Renal pelvis (tissue), 4 donors: Measurements from ENCODE around the gene EMILIN2. TPM values are rescaled to one million over a fixed set of nuclear protein-coding genes. Genes with fewer than 3 reads are reported as not detected.

Experiments
- DNase-seq: peaks from one replicate; pipeline ENCODE4 v3.0.0-alpha.2; 2013
- polyA plus RNA-seq, 3 donors: library from polyadenylated mRNA; unstranded; fragments of 120-200 nt; gene quantifications; one replicate each; pipeline ENCODE4 v1.2.1, GENCODE V29; 2013; ENCODE audit not compliant: insufficient read length in 3 of 3

EMILIN2 gene
- polyA plus RNA-seq, 3 donors, result 9.3 to 40.9 (median 14.5) TPM

DNA sequence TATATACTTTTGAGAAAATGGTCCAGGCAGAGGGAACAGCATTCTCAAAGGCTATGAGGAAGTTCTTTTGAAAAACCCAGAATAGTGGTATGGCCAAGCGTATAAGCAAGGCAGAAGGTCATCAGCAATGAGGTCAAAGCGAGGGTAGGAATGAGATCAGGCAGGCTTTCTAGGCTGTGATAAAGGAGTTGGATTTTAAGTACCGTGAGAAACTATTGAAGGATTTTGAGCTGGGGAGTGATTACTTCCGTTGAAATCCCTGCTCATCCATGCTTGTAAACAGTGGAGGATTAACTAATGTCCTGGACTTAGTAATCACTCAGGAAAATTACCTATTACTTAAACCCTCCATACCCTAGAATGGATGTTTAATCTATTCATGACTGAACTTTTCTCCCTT lies 50.2 kb downstream of the EMILIN2 start:
- DNase-seq, result no peak

DNA sequence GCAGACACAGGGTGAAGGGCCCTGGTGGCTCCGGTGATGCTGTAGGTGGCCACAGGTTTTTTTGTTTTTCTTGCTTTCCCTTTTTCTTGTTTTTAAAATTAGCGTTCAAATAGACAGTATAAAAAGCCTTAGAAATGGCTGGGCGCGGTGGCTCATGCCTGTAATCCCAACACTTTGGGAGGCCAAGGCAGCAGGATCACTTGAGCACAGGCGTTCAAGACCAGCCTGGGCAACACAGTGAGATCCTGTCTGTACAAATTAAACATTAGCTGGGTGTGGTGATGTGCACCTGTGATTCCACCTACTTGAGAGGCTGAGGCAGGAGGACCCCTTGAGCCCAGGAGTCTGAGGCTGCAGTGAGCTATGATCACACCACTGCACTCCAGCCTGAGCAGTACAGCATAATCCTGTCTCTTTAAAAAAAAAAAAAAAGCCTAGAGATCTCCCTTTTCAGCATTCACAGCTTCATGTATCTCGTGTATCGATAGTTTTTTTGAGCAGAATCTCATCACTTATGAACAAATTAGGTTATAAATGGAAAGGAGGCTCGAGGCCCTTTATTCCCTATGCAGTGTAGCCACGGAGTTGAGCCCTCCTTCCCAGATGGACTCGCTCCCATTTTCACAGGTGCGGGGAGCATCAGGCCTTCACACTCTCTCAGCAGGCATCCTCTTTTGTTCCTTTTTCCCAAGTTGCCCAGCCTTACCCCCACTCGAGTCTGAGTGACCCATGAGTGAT lies 50.8 kb downstream of the EMILIN2 start:
- no peak for DNase-seq

DNA sequence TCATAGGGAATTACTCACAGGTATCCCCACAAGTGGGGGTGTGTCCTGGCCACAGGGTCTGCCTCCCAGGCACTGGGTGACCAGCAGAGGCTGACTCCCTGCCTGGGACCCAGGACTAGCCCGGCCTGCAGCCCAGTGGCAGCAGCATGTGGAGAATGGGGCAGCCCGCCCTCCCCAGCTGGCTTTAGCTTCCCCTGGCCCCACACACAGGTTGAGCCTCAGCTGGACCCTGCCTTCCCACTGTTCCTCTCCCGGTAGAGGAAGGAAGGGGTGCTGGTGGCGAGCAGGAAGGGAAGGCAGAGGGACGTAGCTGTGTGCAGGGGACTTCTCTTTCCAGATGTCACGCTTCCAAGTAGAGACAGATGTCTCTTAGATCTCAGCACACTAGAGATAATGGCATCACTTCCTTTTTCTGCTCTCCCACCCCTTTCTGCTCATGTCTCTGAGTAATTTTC lies 51.4 kb downstream of the EMILIN2 start:
- no peak for DNase-seq

DNA sequence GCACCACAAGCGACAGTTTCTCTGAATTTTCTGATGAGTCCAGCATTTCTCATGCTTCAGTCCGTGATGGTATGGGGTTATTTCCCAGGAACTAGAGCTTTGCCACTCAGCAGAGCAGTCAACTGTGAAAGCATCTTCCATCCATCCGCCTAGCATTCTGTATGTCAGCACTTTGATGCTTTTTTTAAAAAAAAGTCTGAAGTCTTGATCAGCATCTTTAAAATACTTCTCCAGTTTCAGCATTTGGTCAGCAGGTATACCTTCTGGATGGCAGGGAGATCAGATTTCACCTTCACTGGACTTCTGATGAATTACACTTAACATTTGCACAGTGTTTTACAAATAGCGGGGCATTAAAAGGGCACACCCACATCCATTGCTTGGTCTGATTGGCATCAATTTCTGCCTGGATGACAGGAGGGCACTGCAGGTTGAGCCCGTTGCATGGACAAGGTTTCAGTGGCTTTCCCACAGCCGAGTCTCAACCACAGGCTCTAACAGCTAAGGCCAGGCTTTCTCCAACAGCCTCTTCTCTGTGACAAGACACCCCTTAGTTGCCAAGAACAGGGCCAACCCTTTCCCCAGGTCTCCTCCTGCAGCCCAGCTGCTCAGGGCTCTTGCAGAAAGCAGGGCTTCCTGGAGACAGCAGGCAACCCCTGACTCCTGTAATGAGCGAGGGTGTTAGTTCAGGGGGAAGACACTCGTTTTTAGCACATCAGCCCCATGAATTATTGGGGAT lies 54.0 kb downstream of the EMILIN2 start:
- no peak for DNase-seq

DNA sequence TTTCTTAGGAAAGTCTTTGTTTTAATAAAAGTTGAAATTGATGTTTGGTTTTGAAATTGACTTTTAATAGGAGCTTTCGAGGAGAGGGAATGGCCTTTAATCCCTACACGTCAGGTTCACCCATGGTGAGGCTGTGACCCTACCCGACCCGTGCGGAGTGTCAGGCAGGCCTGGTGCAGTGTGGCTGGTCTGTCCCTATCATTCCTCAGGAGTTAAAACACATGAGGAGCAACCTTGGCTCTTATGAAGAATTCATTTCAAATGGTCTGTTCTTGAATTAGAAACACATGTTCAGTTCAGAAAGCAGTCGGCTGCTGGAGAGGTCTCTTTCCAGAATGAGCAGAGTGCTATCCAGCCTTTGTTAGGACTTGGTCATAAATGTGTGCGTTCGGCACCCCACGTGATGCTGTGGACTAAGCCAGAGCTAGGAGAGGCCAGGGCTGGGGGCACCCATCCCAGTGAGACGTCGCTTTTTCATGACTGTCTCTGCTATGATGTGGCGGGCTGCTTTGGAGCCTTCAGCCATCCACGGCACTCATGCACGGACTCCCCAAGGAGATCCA lies 54.7 kb downstream of the EMILIN2 start:
- no peak for DNase-seq

DNA sequence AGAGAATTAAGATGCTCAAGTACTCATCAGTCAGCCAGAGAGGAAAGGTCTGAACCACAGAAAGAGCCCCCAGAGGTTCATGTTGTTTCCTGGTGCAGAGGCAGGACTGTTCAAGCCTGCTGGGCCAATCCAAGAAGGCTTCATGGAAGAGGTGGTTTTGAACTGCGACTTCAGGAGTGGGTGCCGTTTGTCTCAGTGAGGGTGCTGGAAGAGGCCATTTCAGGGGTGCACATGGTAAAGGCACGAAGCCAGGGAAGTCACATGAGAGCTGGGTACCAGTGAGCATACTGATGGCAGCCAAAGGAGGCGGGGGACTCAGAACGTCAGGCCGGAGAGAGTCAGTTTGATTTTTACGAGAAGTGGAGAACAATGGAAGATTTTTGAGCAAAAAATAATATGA lies 55.5 kb downstream of the EMILIN2 start:
- DNase-seq, result no peak

DNA sequence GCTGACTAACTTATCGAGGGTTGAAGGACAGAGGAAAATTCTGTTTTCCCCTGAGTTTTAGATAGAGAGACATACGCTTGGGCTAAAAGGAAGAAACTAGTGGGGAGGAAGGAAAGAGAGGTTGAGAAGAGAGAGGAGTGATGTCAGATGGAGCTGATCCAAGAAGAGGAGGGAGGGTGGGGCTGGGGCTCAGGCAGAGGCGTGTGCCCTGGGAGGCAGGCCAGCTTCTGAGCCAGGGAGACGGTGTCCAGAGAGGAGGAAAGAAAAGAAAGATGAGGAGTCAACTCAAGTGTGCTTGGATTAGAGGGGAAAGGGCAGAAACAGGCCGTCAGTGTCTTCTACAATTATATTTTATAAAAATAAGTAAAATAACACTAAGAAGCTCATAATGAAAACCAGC lies 56.2 kb downstream of the EMILIN2 start:
- no peak for DNase-seq

DNA sequence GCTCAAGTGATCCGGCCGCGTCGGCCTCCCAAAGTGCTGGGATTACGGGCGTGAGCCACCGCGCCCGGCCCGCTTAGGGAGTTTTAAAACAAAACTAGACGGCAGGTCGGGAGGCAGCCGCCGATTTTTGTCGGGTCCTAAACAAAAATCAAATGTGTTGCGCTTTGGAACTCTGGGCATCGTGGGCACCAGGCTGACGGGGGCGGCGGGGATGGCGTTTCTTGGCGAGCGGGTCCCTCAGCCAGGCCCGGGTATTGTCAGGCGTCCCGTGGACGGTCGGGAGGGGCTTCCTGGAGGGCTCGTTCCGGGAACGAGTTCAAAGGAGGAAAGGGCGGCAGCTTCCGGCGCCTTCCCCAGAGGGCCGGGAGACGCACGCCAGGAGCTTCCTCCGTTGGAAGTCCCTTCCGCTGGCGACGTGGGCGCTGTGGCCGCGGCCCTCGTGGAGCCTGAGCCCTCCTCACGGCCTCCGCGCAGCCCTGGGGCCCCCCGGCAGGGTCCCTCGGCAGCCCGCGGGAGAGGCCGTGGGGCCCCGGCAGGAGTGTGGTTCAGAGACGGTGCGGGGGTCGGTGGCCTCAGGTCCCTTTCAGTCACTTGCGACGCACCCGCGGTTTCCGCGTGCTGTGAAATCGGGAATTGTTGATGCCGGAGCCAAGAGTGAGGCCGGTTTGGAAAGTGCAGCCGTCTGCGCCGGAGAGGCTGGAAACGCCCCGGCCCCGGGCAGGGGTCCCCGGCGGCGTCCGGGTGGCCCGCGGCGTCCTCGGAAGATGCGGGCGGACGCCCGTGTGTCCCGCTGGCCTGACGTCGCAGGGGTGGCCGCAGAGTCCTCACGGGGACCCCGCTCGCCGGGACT lies 59.3 kb downstream of the EMILIN2 start:
- no peak for DNase-seq

DNA sequence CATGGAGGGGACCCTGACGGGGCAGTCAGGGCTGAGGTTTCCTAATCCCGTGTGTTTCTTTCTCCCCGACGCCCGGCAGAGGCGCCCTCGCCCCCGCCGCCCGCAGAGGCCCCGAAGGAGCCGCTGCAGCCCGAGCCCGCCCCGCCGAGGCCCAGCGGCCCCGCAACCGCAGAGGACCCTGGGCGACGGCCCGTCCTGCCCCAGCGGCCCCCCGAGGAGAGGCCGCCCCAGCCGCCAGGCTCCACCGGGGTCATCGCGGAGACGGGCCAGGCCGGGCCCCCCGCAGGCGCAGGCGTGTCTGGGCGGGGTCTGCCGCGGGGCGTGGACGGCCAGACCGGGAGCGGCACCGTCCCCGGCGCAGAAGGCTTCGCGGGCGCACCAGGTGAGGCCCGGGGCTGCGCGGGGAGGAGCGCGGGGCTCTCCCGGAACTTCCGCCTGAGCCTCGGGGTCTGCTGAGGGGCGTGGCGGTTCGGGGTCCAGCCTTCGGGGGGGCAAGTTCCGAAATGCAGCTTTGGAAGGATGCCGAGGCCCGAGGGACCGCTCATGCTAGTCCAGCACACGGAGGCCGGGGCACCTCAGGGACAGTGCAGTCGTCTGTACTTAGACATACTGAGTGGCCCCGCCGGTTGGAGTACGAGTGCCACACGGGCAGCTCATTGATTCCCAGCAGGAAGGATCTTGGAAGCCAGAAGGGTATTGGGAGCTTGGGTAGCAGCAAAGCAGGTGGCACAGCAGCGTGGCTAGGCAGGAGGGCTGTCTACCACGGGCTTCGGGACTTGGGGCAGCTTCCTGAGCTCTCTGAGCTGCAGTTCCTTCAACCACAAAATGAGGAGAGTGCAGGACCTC lies 60.1 kb downstream of the EMILIN2 start:
- no peak for DNase-seq

DNA sequence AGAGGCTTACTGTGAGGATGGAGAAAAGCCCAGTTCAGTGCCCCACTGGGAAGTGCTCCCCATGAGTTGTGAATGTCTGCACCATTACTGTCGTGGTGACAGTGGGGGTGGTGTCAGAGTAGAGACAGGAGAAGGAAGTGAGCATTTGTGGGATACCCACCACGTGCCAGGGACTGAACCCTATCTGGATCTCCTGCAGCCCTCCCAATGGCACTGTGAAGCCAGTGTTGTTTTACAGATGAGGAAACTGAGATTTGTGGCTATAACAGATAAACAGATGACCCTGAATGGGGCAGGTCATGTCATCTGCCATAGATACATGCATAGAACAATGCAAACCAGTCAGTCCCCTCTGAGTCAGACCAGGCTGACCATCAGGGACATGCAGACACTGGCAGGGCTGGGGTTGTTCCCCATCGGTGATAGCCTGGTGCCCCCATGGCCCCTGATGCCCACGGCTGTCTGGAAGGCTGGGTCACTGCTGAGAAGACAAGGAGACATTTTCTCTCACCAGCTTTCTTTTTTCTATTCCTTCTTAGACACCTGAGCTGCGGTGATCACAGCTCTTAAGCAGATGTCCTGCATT lies 60.8 kb downstream of the EMILIN2 start:
- DNase-seq, result no peak

DNA sequence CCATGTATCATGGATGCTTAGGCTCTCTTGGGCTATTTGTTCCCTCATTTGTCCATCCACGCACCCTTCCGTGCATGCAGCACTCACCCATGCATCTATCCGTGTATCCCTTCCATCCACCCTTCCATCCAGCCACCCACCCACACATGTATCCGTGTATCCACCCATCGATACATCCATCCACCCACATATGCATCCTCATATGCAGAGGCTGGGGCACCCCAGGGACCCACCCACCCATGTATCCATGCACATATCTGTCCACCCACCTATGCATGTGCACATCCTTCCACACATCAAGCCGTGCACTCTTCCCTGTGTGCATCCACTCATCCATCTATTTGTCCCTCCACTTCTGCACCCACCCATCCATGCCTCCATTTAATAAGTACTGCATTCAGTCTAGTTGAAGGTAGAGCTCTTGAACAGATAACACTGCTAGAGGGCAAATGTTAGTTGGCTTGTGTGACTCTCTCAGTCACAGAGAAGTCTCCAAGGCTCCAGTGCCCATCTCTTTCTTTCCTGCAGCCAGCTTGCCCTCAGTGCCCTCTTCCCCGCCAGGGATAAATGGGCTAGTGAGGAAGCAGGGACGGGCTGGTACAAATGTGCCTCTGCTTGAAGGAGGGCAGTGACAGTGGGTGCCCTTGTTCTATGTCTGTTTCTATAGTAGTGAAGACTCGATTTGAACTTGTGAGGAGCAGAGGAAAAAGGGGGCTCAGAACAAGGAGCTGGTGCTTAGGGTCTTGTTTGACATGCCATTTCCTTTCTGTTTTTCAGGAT lies 61.5 kb downstream of the EMILIN2 start:
- no peak for DNase-seq

DNA sequence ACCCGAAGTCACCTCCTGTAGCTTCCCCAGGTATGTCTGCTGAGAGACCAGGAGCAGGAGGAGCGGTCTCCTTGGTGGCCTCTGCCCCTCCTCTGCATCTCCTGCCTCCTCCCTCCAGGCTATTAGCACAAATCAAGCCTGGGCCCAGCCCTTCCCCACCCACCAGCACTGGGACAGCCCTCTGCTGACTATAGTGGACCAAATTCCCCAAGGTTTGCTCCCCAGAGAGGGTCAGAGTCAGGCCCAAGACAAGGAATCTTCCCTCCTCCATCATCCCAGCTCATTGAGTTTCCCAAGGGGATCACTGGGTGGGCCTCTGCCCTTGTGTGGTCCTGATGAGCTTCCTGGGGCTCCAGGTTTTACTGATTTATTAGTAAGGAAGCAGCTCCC lies 62.1 kb downstream of the EMILIN2 start:
- no peak for DNase-seq

DNA sequence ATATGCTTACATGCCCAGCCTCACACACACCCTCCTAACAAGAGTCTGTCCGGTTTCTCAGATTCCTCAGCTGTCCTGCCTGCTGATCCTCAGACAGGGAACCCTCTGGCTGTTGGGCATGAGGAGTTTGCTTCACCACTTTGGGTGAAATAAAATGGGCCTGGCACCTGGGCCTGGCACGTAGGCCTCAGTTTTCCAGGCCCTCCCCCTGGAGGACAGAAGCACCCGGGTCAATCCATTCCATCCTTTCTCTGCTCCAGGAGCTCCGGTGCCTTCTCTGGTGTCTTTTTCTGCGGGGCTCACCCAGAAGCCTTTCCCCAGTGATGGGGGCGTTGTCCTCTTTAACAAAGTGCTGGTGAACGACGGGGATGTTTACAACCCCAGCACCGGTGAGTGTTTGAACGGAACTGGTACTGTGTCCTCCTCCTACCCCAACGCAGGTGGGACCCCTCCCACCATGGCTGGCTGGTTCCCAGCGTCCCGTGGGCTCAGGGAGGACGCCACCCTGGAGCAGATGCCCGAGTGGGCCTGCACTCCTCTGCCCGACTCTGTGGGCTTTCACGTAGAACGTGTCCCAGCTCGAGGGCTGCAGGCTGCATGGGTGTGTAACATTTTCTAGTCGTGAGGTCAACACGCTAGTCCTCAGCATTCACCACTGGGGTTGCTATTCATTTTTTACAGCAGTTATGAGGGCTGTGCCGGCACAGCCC lies 62.8 kb downstream of the EMILIN2 start:
- DNase-seq, result no peak

DNA sequence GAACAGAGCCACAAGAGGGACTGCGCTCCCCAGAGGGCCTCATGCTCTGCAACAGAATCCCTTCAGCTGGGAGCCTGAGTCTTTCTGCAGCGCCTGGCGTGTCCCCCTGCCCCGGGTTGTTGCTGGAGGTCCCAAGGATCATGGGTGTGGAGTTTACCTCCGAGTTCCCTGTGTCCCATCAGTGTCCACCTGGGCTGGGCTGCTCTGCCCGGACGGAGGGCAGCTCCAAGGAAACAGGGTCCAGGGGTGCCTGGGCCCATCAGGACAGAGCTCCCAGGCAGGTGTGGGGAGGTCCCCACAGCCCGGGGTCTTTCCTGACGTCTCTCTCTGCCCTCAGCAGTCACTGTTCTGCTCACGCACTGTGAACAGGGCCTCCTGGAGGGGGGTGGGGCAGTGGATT lies 63.5 kb downstream of the EMILIN2 start:
- no peak for DNase-seq

DNA sequence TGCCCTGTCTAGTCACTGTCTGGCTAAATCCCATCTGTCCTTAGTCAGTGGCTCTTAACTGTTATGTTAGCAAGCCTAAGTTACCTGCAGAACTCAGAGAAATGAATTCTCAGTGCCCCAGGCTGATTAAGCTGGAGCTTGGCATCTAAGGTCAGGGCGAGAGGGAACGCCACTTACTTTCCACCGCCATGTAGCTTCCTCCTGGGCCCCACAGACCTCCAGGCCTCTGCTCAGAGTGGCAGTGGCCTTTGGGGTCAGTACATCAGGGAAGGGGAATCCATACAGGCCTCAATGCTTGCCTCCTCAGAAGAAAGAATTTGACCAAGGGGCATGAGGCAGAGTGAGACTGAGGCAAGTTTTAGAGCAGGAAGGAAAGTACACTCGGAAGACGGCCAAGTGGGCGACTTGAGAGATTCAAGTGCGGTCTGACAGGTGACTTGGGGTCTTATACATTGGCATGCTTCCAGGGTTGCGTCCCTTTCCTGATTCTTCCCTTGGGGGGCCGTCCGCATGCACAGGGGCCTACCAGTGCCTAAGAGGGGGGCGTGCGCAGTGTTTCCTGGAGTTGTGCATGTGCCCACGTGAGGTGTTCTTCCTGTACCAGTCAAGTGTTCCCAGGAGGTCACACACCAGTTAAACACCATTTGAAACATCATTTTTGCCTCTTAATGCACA lies 64.1 kb downstream of the EMILIN2 start:
- DNase-seq, result no peak

DNA sequence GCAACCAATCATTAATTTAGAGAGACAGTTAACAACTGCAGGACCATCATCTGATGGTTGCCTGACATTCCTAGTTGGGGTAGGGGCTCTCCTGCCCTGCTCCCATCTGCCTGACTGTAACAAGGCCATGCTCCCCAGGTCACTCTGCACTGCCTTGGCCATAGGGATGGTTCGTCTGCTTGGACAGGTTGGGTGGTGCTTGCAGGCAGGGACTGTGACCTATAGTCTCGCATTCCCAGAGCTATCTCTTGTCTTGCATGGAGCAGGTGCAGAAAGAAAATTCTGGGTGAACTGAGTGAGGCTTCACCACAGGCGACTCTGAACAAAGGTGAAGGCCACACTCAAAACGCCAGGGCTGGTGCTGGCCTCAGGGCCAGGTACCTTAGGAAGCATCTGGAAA lies 64.7 kb downstream of the EMILIN2 start:
- DNase-seq, result no peak

DNA sequence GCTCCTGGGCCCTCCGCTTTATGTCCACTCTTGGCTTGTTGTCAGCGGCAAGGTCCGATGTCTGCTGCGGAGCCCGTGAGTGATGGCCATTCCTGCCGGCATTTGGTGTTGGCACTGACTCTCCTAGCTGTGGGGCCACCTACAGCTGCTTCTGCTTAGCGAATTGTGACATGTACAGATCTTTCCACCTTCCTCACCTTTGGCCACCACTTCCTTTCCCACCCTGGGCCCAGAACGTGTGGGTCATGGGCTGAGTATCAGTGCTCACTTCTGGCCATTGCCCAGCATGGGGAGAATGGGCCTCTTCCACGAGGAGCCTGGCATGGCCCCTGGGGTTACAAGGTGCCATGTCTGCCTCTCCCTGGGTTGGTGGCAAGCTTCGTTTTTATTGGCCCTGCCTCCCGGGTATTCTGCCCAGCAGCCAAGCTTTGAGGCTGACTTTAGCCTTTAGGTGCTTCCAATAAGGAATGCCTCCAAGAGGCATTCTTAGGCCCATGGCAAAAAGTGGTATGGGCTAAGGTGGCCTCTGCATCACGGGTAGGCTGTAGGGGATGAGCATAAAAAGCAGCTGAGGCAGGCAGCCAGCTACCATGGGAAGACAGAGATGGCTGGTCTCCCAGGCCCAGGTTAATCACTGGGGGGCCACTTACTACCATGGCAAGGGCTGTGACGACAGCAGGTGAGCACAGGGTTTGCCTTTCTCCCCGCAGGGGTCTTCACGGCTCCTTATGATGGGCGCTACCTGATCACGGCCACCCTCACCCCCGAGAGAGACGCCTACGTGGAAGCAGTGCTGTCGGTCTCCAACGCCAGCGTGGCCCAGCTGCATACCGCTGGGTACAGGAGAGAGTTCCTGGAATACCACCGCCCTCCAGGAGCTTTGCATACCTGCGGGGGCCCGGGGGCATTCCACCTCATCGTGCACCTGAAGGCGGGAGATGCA lies 65.8 kb downstream of the EMILIN2 start:
- no peak for DNase-seq
